GM13976 (cell line): ENCODE data around the gene SAP30L.

Experiments used
- DNase-seq: peaks from one replicate; pipeline ENCODE4 v3.0.0; 2012; ENCODE audit warnings: low spot score
- CTCF ChIP-seq: IDR thresholded peaks from 2 replicates; pipeline ENCODE4 v1.5.1; 2012; ENCODE audit warnings: borderline replicate concordance, mild to moderate bottlenecking; ENCODE audit not compliant: insufficient read depth; ENCODE audit errors: extremely low read depth, missing control alignments, control extremely low read depth
- in situ Hi-C: fragments of 300-500 bp; cut with MboI; formaldehyde crosslinking; loops from one replicate; pipeline ENCODE4 v1.12.0; 2022; ENCODE audit warnings: low sequenced_read_pairs, mixed read lengths, inconsistent platforms; ENCODE audit not compliant: unreplicated experiment

SAP30L gene

GRCh38 chr5:154442801-154443200 lies 3.0 kb upstream of the SAP30L start:
- in situ Hi-C loops, result no loop called here
- no peak for TF ChIP-seq CTCF
- no peak for DNase-seq

- no peak for TF ChIP-seq CTCF
- peak; percentile 44 for DNase-seq
- in situ Hi-C loops, result no loop called here
Measured at GRCh38 chr5:154444556-154445421, 1.0 kb upstream of the SAP30L start.

GRCh38 chr5:154446195-154447088 lies 645 bp downstream of the SAP30L start:
- TF ChIP-seq CTCF, result no peak
- DNase-seq, result peak; percentile 72
- in situ Hi-C loops, result no loop called here

GRCh38 chr5:154447089-154447725 lies 1.4 kb downstream of the SAP30L start:
- in situ Hi-C loops, result no loop called here
- DNase-seq, result no peak
- no peak for TF ChIP-seq CTCF

GRCh38 chr5:154449786-154450185 lies 4.0 kb downstream of the SAP30L start:
- in situ Hi-C loops, result no loop called here
- no peak for DNase-seq
- no peak for TF ChIP-seq CTCF

- no peak for TF ChIP-seq CTCF
- in situ Hi-C loops, result no loop called here
Measured at GRCh38 chr5:154451957-154452356, 6.2 kb downstream of the SAP30L start.

More at GRCh38 chr5:154451957-154452356, 6.2 kb downstream of the SAP30L start:
- no peak for DNase-seq
